ENCODE results near the gene PFKFB4.
"Not testable (repeated sequence)": the region's sequence is repeated elsewhere in the genome, so short reads cannot be mapped to it uniquely, and the experiment has no call there.

PFKFB4 gene

GRCh38 chr3:48486952-48487351 is 69.7 kb downstream of the PFKFB4 start:
- H3K4me3 ChIP-seq (replicated peaks; ENCODE audit: insufficient read depth, low read length): no peak overlapping the region
- TF ChIP-seq REST (IDR thresholded peaks at IDR 0.05; ENCODE audit: insufficient replicate concordance, low read depth) (no peak), POLR2AphosphoS5 (IDR thresholded peaks at IDR 0.05; ENCODE audit: low read depth) (no peak), SPI1 (IDR thresholded peaks at IDR 0.05; ENCODE audit: borderline replicate concordance, low read depth) (no peak), CTCF (IDR thresholded peaks at IDR 0.05; ENCODE audit: insufficient read depth, low read length) (no peak), GABPA (IDR thresholded peaks at IDR 0.05; ENCODE audit: low read depth) (no peak)
- DNase-seq (ENCODE audit: low read depth in 1 of 2, low spot score in 1 of 2): no peak
- H3K27me3 ChIP-seq (ENCODE audit: insufficient read depth, poor library complexity, severe bottlenecking): no peaks in the 10 kb centered on the region
- H3K27ac ChIP-seq (replicated peaks): no peak overlapping the region

GRCh38 chr3:48482822-48483221 is 73.8 kb downstream of the PFKFB4 start:
- not testable (repeated sequence) for H3K27me3 ChIP-seq (ENCODE audit: insufficient read depth, poor library complexity, severe bottlenecking); H3K27ac ChIP-seq (replicated peaks); H3K4me3 ChIP-seq (replicated peaks; ENCODE audit: insufficient read depth, low read length); DNase-seq (ENCODE audit: low read depth in 1 of 2, low spot score in 1 of 2)

- not testable (repeated sequence) for DNase-seq (ENCODE audit: low read depth in 1 of 2, low spot score in 1 of 2); H3K4me3 ChIP-seq (replicated peaks; ENCODE audit: insufficient read depth, low read length); H3K27me3 ChIP-seq (ENCODE audit: insufficient read depth, poor library complexity, severe bottlenecking); H3K27ac ChIP-seq (replicated peaks)
Measured at GRCh38 chr3:48480891-48481290, 75.7 kb downstream of the PFKFB4 start.

GRCh38 chr3:48478626-48479555 is 77.7 kb downstream of the PFKFB4 start:
- Histone ChIP-seq H3K4me3 (replicated peaks; ENCODE audit: insufficient read depth, low read length) (no peak overlapping the region), H3K27me3 (ENCODE audit: insufficient read depth, poor library complexity, severe bottlenecking) (no peaks in the 10 kb centered on the region), H3K27ac (replicated peaks) (no peak overlapping the region)
- peak in 1 of 2 experiments; percentile 43 for DNase-seq (ENCODE audit: low read depth in 1 of 2, low spot score in 1 of 2)
- TF ChIP-seq CTCF (IDR thresholded peaks at IDR 0.05; ENCODE audit: insufficient read depth, low read length) (no peak), POLR2AphosphoS5 (IDR thresholded peaks at IDR 0.05; ENCODE audit: low read depth) (no peak), REST (IDR thresholded peaks at IDR 0.05; ENCODE audit: insufficient replicate concordance, low read depth) (no peak), SPI1 (IDR thresholded peaks at IDR 0.05; ENCODE audit: borderline replicate concordance, low read depth) (no peak), GABPA (IDR thresholded peaks at IDR 0.05; ENCODE audit: low read depth) (no peak)
